ENCODE data around the gene NDUFA8.

GRCh38 chr9:122119166-122119521, 40.4 kb downstream of the NDUFA8 start:
- TF ChIP-seq CTCF (conservative IDR thresholded peaks at IDR 0.05) (no peak), ZFX (IDR thresholded peaks at IDR 0.05) (no peak)

Measured in C4-2B (cell line).